ENCODE results near the gene PDP2.

DNA sequence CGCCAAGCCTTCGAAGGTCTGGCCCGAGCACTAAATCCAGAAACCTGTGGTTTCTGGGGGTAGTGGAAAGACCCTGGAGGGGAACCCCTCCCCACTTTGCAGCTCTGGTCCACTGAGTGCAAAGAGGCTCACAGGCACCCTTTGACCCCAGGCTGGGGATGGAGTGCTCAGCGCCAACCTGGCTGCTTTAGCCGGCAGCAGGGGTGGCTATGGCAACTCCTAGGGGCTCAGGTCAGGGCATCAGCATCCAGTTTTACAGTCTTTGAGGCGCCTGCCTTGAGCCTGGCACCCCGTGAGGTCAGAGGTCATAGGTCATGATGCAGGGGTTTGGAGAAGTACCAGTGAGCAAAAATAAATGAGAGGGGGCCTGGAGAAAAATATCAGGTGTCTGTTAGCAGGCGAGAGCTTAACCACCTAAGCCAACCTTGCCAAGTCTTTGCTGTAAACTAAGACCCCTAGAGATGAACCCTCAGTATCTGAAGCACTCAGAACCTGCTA, 18.2 kb upstream of the PDP2 start:
- TF ChIP-seq, protein P1, sequence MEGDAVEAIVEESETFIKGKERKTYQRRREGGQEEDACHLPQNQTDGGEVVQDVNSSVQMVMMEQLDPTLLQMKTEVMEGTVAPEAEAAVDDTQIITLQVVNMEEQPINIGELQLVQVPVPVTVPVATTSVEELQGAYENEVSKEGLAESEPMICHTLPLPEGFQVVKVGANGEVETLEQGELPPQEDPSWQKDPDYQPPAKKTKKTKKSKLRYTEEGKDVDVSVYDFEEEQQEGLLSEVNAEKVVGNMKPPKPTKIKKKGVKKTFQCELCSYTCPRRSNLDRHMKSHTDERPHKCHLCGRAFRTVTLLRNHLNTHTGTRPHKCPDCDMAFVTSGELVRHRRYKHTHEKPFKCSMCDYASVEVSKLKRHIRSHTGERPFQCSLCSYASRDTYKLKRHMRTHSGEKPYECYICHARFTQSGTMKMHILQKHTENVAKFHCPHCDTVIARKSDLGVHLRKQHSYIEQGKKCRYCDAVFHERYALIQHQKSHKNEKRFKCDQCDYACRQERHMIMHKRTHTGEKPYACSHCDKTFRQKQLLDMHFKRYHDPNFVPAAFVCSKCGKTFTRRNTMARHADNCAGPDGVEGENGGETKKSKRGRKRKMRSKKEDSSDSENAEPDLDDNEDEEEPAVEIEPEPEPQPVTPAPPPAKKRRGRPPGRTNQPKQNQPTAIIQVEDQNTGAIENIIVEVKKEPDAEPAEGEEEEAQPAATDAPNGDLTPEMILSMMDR (IDR thresholded peaks at IDR 0.05), result no peak
- TF ChIP-seq POLR2A (IDR thresholded peaks at IDR 0.05) (no peak), EP300 (IDR thresholded peaks at IDR 0.05) (no peak)

All from tibial nerve (tissue), 4 donors.